HG02642 (cell line): ENCODE results near the gene PRDM5.
"Not testable (repeated sequence)": the region's sequence is repeated elsewhere in the genome, so short reads cannot be mapped to it uniquely, and the experiment has no call there.

Experiments
- ATAC-seq: cut with Tn5 transposase; IDR thresholded peaks from one replicate; pipeline ENCODE4 v1.9.1; 2021; ENCODE audit warnings: mild to moderate bottlenecking; ENCODE audit not compliant: unreplicated experiment, poor library complexity

The PRDM5 gene

DNA sequence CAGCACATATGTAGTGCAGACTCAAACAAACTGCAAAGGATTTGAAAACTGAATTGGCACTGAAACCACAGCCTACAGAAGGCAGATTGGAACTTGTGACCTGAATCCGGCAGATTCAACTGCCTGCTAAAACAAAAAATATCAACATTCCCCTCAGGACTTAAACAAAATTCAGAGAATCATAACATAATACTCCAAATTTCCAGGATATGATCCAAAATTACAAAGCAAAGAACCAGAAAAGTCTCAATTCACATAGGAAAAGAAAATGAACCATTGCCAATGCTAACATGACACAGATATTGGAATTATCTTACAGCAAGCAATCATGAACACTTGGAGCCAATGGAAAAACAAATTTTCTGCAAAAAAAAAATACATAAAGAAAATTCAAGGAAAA, 250.4 kb downstream of the PRDM5 start:
- ATAC-seq: no peak

DNA sequence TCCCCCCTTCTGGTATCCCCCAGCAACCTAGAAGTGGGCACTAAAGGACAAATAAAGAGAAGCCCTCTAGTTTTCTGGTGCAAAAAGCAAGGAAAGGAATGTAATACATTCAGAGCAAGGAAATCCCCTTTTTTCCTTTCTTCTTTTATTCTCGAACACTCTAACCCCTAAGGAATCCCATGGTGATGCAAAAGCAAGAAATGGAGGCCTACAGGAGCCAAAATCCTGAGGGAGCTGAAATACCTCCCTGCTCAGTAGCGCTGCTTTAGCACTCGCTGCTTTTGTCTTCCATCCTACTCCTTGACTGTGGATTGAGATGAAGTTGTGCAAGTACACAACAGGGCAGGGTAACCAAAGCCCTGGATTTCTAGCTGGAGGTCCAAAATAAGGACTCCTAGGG, 251.0 kb downstream of the PRDM5 start:
- ATAC-seq: no peak

DNA sequence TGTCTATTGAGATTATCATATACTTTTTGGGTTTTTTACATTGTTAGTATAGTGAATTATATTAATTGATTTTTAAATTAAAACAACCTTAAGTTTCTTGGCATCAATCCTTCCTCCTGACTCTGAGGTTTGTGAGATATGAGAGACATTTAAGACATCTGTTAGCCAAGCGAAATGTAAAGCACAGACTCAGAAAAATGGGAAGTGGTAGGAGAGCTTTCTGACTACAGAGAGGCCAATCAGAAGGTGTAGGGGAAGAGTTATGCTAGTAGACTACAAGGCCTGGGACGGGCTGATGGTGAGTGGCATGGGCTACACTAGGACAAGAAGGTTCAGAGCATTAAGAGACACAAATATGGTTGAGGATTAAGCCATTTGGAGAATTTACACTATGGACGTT, 255.4 kb downstream of the PRDM5 start:
- no peak for ATAC-seq

DNA sequence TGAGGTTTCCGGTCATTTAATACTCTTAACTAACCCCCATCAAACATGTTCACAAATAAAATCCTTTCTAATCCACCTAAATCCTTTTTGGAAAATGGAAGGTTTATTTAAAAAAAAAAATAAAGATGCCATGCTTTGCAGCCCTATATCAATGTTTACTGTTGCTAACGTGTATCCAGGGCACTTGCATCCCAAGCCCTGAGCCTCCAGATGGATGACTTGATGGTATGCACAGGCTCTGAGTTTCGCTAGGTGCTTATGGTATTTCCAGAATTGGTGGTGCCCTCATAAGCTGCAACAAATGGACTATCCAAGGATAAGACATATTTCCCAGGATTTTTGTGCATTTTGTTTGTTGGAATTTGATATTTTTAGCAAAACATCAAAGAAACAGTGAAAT, 257.7 kb downstream of the PRDM5 start:
- no peak for ATAC-seq

DNA sequence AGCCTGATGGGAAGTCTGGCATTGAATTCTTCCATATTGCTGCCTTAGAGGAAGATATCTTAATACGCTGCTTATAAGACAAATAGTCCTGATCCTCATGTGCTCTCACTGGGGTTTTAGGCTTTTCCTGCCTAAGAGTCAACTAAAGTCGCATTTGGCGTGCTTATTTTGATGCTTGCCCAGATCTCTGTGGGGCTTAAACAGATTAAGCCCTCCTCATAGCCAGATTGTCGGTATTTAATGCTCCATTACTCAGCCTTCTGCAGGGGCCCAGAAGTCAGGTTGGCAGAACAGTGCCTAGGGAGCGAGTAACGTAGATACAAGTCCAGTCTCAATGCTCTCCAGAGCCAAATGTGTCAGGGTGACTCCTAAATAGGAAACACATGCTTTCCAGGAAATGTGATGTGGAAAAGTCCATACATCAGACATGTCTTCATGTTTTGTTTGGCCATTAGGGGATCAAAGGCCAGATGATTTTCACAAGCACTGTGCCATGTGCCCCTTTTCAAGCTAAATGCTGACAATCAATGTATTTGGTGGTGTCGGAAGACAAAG, 262.8 kb downstream of the PRDM5 start:
- no peak for ATAC-seq

DNA sequence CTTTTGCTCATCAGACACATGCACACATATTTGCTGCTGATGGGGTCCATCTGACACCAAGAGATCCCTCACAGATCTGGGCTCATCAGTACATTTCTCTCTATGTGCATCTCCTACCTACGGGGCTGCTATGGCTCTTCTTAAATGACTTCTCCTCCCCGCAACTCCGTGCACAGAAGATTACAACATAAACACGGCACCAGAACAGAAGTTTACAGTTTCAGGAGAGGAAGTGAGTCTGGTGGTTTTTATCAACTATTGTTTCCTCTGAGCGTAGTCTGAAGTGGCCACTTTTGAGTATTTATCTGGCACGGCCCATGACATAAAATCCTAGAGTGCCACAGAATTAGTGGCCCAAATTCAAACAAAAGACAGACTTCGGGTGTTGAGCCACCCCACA, 263.8 kb downstream of the PRDM5 start:
- no peak for ATAC-seq

DNA sequence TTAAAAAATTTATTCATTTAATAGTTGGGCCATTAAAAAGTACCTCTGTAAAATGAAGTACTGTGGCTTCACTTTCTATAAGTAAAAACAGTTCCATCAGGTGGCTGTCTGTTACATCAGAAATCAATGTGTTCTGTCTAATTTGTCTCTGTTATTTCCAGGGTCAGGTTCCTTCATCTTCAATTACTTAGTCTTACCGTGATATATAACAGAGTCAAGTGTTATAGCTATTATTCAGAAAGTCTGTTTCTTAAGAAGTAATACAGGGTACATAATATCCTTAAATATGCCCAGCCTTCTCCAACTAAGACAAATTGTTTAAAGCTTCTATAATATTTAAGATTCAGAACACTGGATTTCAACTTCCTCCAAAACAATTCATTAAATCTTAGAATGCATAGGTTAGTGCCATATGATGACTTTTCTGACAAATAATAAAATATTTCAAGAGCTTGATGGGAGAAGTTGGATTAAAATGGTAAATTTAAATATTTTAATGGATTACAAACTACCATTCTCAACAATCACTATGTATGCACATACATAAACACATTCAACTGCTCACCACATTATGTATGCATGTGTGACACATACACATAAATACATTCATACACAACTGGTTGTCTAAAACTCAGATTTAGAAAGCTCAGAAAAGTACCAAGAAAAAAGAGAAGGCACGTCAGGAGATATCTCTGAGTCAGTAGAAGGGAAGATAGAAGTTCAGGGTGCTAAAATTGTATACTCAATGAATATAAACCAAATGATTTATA, 268.5 kb downstream of the PRDM5 start:
- no peak for ATAC-seq

DNA sequence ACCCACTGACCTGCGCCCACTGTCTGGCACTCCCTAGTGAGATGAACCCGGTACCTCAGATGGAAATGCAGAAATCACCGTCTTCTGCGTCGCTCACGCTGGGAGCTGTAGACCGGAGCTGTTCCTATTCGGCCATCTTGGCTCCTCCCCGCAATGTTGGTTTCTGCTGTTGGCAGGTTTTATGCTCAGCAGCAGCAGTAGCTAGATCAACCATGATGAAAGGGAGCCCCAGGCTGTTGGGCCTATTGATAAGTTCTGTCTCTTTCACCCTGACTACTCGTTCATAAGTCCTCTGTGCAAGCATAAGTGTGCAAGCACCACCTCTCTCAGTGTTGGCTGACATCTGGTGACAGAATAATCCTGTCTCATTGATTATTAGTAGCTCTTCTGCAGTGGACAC, 274.2 kb downstream of the PRDM5 start:
- not testable (repeated sequence) for ATAC-seq
